BLaER1 (cell line): Measurements from ENCODE around the gene CES1.
"Not testable (repeated sequence)": the region's sequence is repeated elsewhere in the genome, so short reads cannot be mapped to it uniquely, and the experiment has no call there.

Experiments
- H3K27ac ChIP-seq: shearing (Covaris generic); formaldehyde crosslinking; 2 replicates; pipeline ENCODE4 v1.8.1; 2022
- H3K27me3 ChIP-seq: shearing (Covaris generic); formaldehyde crosslinking; 2 replicates; pipeline ENCODE4 v1.8.1; 2022
- H3K36me3 ChIP-seq: shearing (Covaris generic); formaldehyde crosslinking; 2 replicates; pipeline ENCODE4 v1.8.1; 2022
- H3K4me1 ChIP-seq: shearing (Covaris generic); formaldehyde crosslinking; 2 replicates; pipeline ENCODE4 v1.8.1; 2022
- H3K4me2 ChIP-seq: shearing (Covaris generic); formaldehyde crosslinking; 2 replicates; pipeline ENCODE4 v1.8.1; 2022
- H3K4me3 ChIP-seq: shearing (Covaris generic); formaldehyde crosslinking; 2 replicates; pipeline ENCODE4 v1.8.1; 2022
- H3K9ac ChIP-seq: shearing (Covaris generic); formaldehyde crosslinking; 2 replicates; pipeline ENCODE4 v1.8.1; 2022
- H3K9me3 ChIP-seq: shearing (Covaris generic); formaldehyde crosslinking; 2 replicates; pipeline ENCODE4 v1.8.1; 2022
- H4K20me1 ChIP-seq: shearing (Covaris generic); formaldehyde crosslinking; 2 replicates; pipeline ENCODE4 v1.8.1; 2022
- Cebpa-rat ChIP-seq: shearing (Covaris generic); IDR thresholded peaks from 2 replicates; pipeline ENCODE4 v1.8.1; 2022

Gene CES1

GRCh38 chr16:55832773-55833691 is at the start of gene CES1:
Gene CES1, minus strand, starts transcription at chr16:55833096. Its CDS starts 41 bp downstream, at chr16:55833055.
- no peaks in the 10 kb centered on the region for H3K36me3 ChIP-seq
- H3K4me1 ChIP-seq: no peaks in the 10 kb centered on the region
- H3K9me3 ChIP-seq: no peaks in the 10 kb centered on the region
- no peaks in the 10 kb centered on the region for H4K20me1 ChIP-seq
- no peak within 1 kb of the TSS for H3K4me3 ChIP-seq
- no peak within 1 kb of the TSS for H3K27ac ChIP-seq
- no peak for TF ChIP-seq Cebpa-rat
- H3K27me3 ChIP-seq: no peaks in the 10 kb centered on the region
- H3K4me2 ChIP-seq: no peak within 1 kb of the TSS
- no peak within 1 kb of the TSS for H3K9ac ChIP-seq

- Histone ChIP-seq H3K9ac (no peak overlapping the region), H3K4me3 (no peak overlapping the region), H3K9me3 (no peaks in the 10 kb centered on the region), H3K36me3 (no peaks in the 10 kb centered on the region), H3K27ac (no peak overlapping the region), H3K27me3 (no peaks in the 10 kb centered on the region), H3K4me1 (no peaks in the 10 kb centered on the region), H4K20me1 (no peaks in the 10 kb centered on the region), H3K4me2 (no peak overlapping the region)
- TF ChIP-seq Cebpa-rat: no peak
Measured at GRCh38 chr16:55876854-55877253, 44.0 kb upstream of the CES1 start.

GRCh38 chr16:55875273-55875672 is 42.4 kb upstream of the CES1 start, which contains the start of gene CES5A:
Gene CES5A, minus strand, starts transcription at chr16:55875373. Its CDS starts 152 bp downstream, at chr16:55875221.
- Histone ChIP-seq H3K9me3 (no peaks in the 10 kb centered on the region), H3K4me3 (no peak within 1 kb of the TSS), H3K27ac (no peak within 1 kb of the TSS), H3K36me3 (no peaks in the 10 kb centered on the region), H3K27me3 (no peaks in the 10 kb centered on the region), H4K20me1 (no peaks in the 10 kb centered on the region), H3K4me1 (no peaks in the 10 kb centered on the region), H3K9ac (no peak within 1 kb of the TSS), H3K4me2 (no peak within 1 kb of the TSS)
- TF ChIP-seq Cebpa-rat: no peak

GRCh38 chr16:55873122-55873521 is 40.2 kb upstream of the CES1 start:
- Histone ChIP-seq H3K27ac (no peak overlapping the region), H3K9ac (no peak overlapping the region), H3K4me1 (no peaks in the 10 kb centered on the region), H3K36me3 (no peaks in the 10 kb centered on the region), H3K4me2 (no peak overlapping the region), H4K20me1 (no peaks in the 10 kb centered on the region), H3K27me3 (no peaks in the 10 kb centered on the region), H3K4me3 (no peak overlapping the region), H3K9me3 (no peaks in the 10 kb centered on the region)
- TF ChIP-seq Cebpa-rat: no peak

GRCh38 chr16:55872130-55872529 is 39.2 kb upstream of the CES1 start:
- H3K9me3 ChIP-seq: no peaks in the 10 kb centered on the region
- H3K4me1 ChIP-seq: no peaks in the 10 kb centered on the region
- H3K27me3 ChIP-seq: no peaks in the 10 kb centered on the region
- no peak overlapping the region for H3K4me2 ChIP-seq
- no peaks in the 10 kb centered on the region for H4K20me1 ChIP-seq
- TF ChIP-seq Cebpa-rat: no peak
- no peak overlapping the region for H3K4me3 ChIP-seq
- H3K36me3 ChIP-seq: no peaks in the 10 kb centered on the region
- H3K27ac ChIP-seq: no peak overlapping the region
- no peak overlapping the region for H3K9ac ChIP-seq

GRCh38 chr16:55871411-55872038 is 38.6 kb upstream of the CES1 start:
- TF ChIP-seq Cebpa-rat: no peak
- H3K4me2 ChIP-seq: no peak overlapping the region
- H3K4me1 ChIP-seq: no peaks in the 10 kb centered on the region
- no peaks in the 10 kb centered on the region for H3K9me3 ChIP-seq
- H3K27ac ChIP-seq: no peak overlapping the region
- no peak overlapping the region for H3K4me3 ChIP-seq
- no peaks in the 10 kb centered on the region for H4K20me1 ChIP-seq
- H3K36me3 ChIP-seq: no peaks in the 10 kb centered on the region
- no peaks in the 10 kb centered on the region for H3K27me3 ChIP-seq
- no peak overlapping the region for H3K9ac ChIP-seq

GRCh38 chr16:55868980-55869379 is 36.1 kb upstream of the CES1 start:
- no peak overlapping the region for H3K27ac ChIP-seq
- H3K4me1 ChIP-seq: no peaks in the 10 kb centered on the region
- TF ChIP-seq Cebpa-rat: no peak
- H3K27me3 ChIP-seq: no peaks in the 10 kb centered on the region
- no peak overlapping the region for H3K9ac ChIP-seq
- no peaks in the 10 kb centered on the region for H3K36me3 ChIP-seq
- H3K4me3 ChIP-seq: no peak overlapping the region
- H3K4me2 ChIP-seq: no peak overlapping the region
- H4K20me1 ChIP-seq: no peaks in the 10 kb centered on the region
- H3K9me3 ChIP-seq: no peaks in the 10 kb centered on the region

GRCh38 chr16:55868137-55868536 is 35.2 kb upstream of the CES1 start:
- H3K9ac ChIP-seq: no peak overlapping the region
- no peaks in the 10 kb centered on the region for H4K20me1 ChIP-seq

GRCh38 chr16:55861288-55861687 is 28.4 kb upstream of the CES1 start:
- no peak for TF ChIP-seq Cebpa-rat
- no peaks in the 10 kb centered on the region for H3K9me3 ChIP-seq
- H4K20me1 ChIP-seq: no peaks in the 10 kb centered on the region
- no peak overlapping the region for H3K9ac ChIP-seq
- H3K27ac ChIP-seq: no peak overlapping the region
- H3K4me1 ChIP-seq: peaks cover 8% of the 10 kb centered on the region; the same call in 1 of the 2 replicates
- H3K36me3 ChIP-seq: no peaks in the 10 kb centered on the region
- no peak overlapping the region for H3K4me2 ChIP-seq
- no peak overlapping the region for H3K4me3 ChIP-seq
- H3K27me3 ChIP-seq: no peaks in the 10 kb centered on the region

More at GRCh38 chr16:55868137-55868536, 35.2 kb upstream of the CES1 start:
- Histone ChIP-seq H3K27me3 (no peaks in the 10 kb centered on the region), H3K9me3 (no peaks in the 10 kb centered on the region), H3K27ac (no peak overlapping the region), H3K36me3 (no peaks in the 10 kb centered on the region), H3K4me1 (no peaks in the 10 kb centered on the region), H3K4me3 (no peak overlapping the region), H3K4me2 (no peak overlapping the region)
- no peak for TF ChIP-seq Cebpa-rat

- not testable (repeated sequence) for H3K4me2 ChIP-seq, H3K9ac ChIP-seq, H3K4me3 ChIP-seq, H4K20me1 ChIP-seq, H3K27ac ChIP-seq, H3K9me3 ChIP-seq, H3K36me3 ChIP-seq, H3K27me3 ChIP-seq
- H3K4me1 ChIP-seq: peaks cover 14% of the 10 kb centered on the region; the same call in 1 of the 2 replicates
Measured at GRCh38 chr16:55857650-55858049, 24.8 kb upstream of the CES1 start.
